K562 (cell line): ENCODE results near the gene IPO7. TPM values are rescaled to one million over a fixed set of nuclear protein-coding genes. Genes with fewer than 3 reads are reported as not detected.

Experiments used
- ATAC-seq: fragments of 200-7000 bp; cut with Tn5 transposase; 3 replicates; pipeline ENCODE4 v1.9.1; 2020; ENCODE audit warnings: moderate library complexity
- BruUV-seq: library from RNA; stranded (reverse); fragments of 400-500 nt; replicated peaks from 2 replicates; lab custom pipeline; 2021; lab: Mats Ljungman, UMichigan
- CTCF ChIA-PET: fragments of 300-600 bp; formaldehyde crosslinking; extraction: SDS; loops from one replicate; lab custom pipeline; 2021; ENCODE audit warnings: low intra/inter-chr PET ratio; lab: Yijun Ruan, JAX
- POLR2A ChIA-PET: fragments of 300-600, 350-650 bp; sonication (Branson Sonifier 250); formaldehyde crosslinking; extraction: SDS; loops from one replicate; lab custom pipeline; 2021; ENCODE audit warnings: antibody characterized with exemption, inconsistent platforms; lab: Yijun Ruan, JAX
- DNase-seq, 4 experiments: peaks; one replicate each; pipeline versions ENCODE4 v3.0.0 to v3.0.0-alpha.2; 2011 to 2018; ENCODE audit warnings: low spot score in 3 of 4, mixed read lengths in 3 of 4; ENCODE audit errors: extremely low read depth in 1 of 4
- FAIRE-seq: peaks from 2 replicates; lab custom pipeline; 2011; peaks lifted over from hg19 to GRCh38; lab: Jason Lieb, UNC
- H2AFZ ChIP-seq: 2 replicates; pipeline ENCODE4 v1.6.0; 2011; ENCODE audit warnings: low read depth, low read length, control low read depth, inconsistent platforms
- H3K27ac ChIP-seq: fragments of 200-600 bp; 3 replicates; pipeline ENCODE4 v1.8.0; 2011; ENCODE audit warnings: low read depth, mild to moderate bottlenecking, control low read depth, inconsistent platforms, low read length, moderate library complexity, mixed read lengths; ENCODE audit errors: extremely low read depth
- H3K27me3 ChIP-seq, 2 experiments: fragments of 300-600 bp in 1 of 2; 2 replicates in 1 of 2; 3 replicates in 1 of 2; pipeline versions ENCODE4 v1.6.0 to v1.8.0; 2011; ENCODE audit warnings: inconsistent platforms in 2 of 2, low read length in 2 of 2, mild to moderate bottlenecking in 1 of 2, mixed read lengths in 1 of 2, moderate library complexity in 1 of 2; ENCODE audit not compliant: control insufficient read depth in 2 of 2, insufficient read depth in 2 of 2
- H3K36me3 ChIP-seq: fragments of 300-600 bp; 3 replicates; pipeline ENCODE4 v1.8.0; 2011; ENCODE audit warnings: mild to moderate bottlenecking, low read length, inconsistent platforms; ENCODE audit not compliant: control insufficient read depth, insufficient read depth
- H3K4me1 ChIP-seq, 2 experiments: fragments of 200-600 bp in 1 of 2; replicated peaks in 1 of 2; 2 replicates in 1 of 2; 3 replicates in 1 of 2; pipeline versions ENCODE4 v1.5.1 to v1.8.0; 2011; ENCODE audit warnings: inconsistent platforms in 2 of 2, low read length in 2 of 2, mild to moderate bottlenecking in 1 of 2, mixed read lengths in 1 of 2, moderate library complexity in 1 of 2; ENCODE audit not compliant: control insufficient read depth in 2 of 2, insufficient read depth in 2 of 2
- H3K4me2 ChIP-seq: 2 replicates; pipeline ENCODE4 v1.6.1; 2011; ENCODE audit warnings: low read length, control low read depth, inconsistent platforms, mixed read lengths; ENCODE audit not compliant: insufficient read depth
- H3K4me3 ChIP-seq: fragments of 200-600 bp; sonication (generic), shearing (Covaris generic); 2 replicates; pipeline ENCODE4 v1.5.1; 2016; ENCODE audit warnings: control low read depth, inconsistent platforms
- H3K79me2 ChIP-seq: fragments of 200-600 bp; 3 replicates; pipeline ENCODE4 v1.8.0; 2011; ENCODE audit warnings: low read length, inconsistent platforms; ENCODE audit not compliant: control insufficient read depth, insufficient read depth
- H3K9ac ChIP-seq, 2 experiments: 2 replicates each; pipeline versions ENCODE4 v1.6.0 to v1.6.1; 2011; ENCODE audit warnings: low read depth in 2 of 2, low read length in 2 of 2, control low read depth in 1 of 2, inconsistent platforms in 1 of 2, mild to moderate bottlenecking in 1 of 2, mixed read lengths in 1 of 2; ENCODE audit not compliant: insufficient read depth in 1 of 2
- H3K9me1 ChIP-seq: one replicate; pipeline ENCODE4 v1.6.0; 2011; ENCODE audit warnings: inconsistent platforms, mild to moderate bottlenecking, low read length, moderate library complexity; ENCODE audit not compliant: control insufficient read depth, insufficient read depth
- H3K9me3 ChIP-seq: replicated peaks from 2 replicates; pipeline ENCODE4 v1.5.1; 2011; ENCODE audit warnings: low read depth, low read length, inconsistent platforms; ENCODE audit not compliant: control insufficient read depth, insufficient read depth
- H4K20me1 ChIP-seq: replicated peaks from 2 replicates; pipeline ENCODE4 v1.6.1; 2011; ENCODE audit warnings: low read length, inconsistent platforms, mixed read lengths; ENCODE audit not compliant: control insufficient read depth, insufficient read depth
- ATF3 ChIP-seq, 2 experiments: fragments of 450-650 bp in 1 of 2; sonication (generic) in 1 of 2; formaldehyde crosslinking in 1 of 2; IDR thresholded peaks in 1 of 2; conservative IDR thresholded peaks in 1 of 2; 2 replicates each; pipeline versions ENCODE4 v1.6.1 to v1.8.1; 2016 to 2023; ENCODE audit warnings: mild to moderate bottlenecking in 2 of 2, moderate library complexity in 2 of 2, inconsistent platforms in 1 of 2, missing genetic modification reagents in 1 of 2
- CC2D1A ChIP-seq: fragments of 450-650 bp; IDR thresholded peaks from 2 replicates; pipeline ENCODE4 v1.6.1; 2017; ENCODE audit warnings: mild to moderate bottlenecking
- FOXJ2 ChIP-seq: fragments of 200-800 bp; sonication (Bioruptor generic); IDR thresholded peaks from 2 replicates; pipeline ENCODE4 v1.6.1; 2016; ENCODE audit warnings: missing genetic modification characterization, missing compliant biosample characterization
- HBP1 ChIP-seq: fragments of 450-650 bp; formaldehyde crosslinking; IDR thresholded peaks from 2 replicates; pipeline ENCODE4 v1.4.0; 2022; ENCODE audit warnings: missing genetic modification characterization
- JUNB ChIP-seq: fragments of 450-650 bp; formaldehyde crosslinking; conservative IDR thresholded peaks from 2 replicates; pipeline ENCODE4 v1.4.0; 2020; ENCODE audit warnings: mild to moderate bottlenecking
- KAT8 ChIP-seq: fragments of 450-650 bp; IDR thresholded peaks from 2 replicates; pipeline ENCODE4 v1.6.1; 2016; ENCODE audit warnings: low read depth, mild to moderate bottlenecking
- NUFIP1 ChIP-seq: fragments of 450-650 bp; IDR thresholded peaks from 2 replicates; pipeline ENCODE4 v1.6.1; 2018; ENCODE audit not compliant: partially characterized antibody
- POLR3G ChIP-seq: IDR thresholded peaks from 2 replicates; pipeline ENCODE4 v1.6.1; 2011; ENCODE audit not compliant: insufficient read length, insufficient replicate concordance; ENCODE audit errors: extremely low read depth
- RFX5 ChIP-seq: IDR thresholded peaks from 2 replicates; pipeline ENCODE4 v1.6.1; 2011; ENCODE audit warnings: low read depth, mild to moderate bottlenecking, improper control_type of control experiment, low read length
- RUNX1 ChIP-seq: sonication (generic); IDR thresholded peaks from 2 replicates; pipeline ENCODE4 v1.6.1; 2016; ENCODE audit warnings: antibody characterized with exemption, low read depth
- TEAD2 ChIP-seq: fragments of 450-650 bp; IDR thresholded peaks from 2 replicates; pipeline ENCODE4 v1.6.1; 2016; ENCODE audit warnings: missing genetic modification characterization, control low read depth, missing compliant biosample characterization
- TFAM ChIP-seq: fragments of 250-450 bp; sonication (Bioruptor Pico); conservative IDR thresholded peaks from 2 replicates; pipeline ENCODE4 v1.5.0; 2021; ENCODE audit warnings: mild to moderate bottlenecking, moderate library complexity
- THRAP3 ChIP-seq: fragments of 450-650 bp; IDR thresholded peaks from 2 replicates; pipeline ENCODE4 v1.6.1; 2016; ENCODE audit warnings: mild to moderate bottlenecking, inconsistent platforms, borderline replicate concordance
- ZBTB2 ChIP-seq: fragments of 450-650 bp; IDR thresholded peaks from 2 replicates; pipeline ENCODE4 v1.6.1; 2016; ENCODE audit warnings: antibody characterized with exemption
- ZNF644 ChIP-seq: fragments of 200-800 bp; sonication (Bioruptor generic); IDR thresholded peaks from 2 replicates; pipeline ENCODE4 v1.6.1; 2016; ENCODE audit warnings: low read depth, missing genetic modification characterization, missing compliant biosample characterization
- ZNF717 ChIP-seq: fragments of 250-450 bp; sonication (Bioruptor Pico); IDR thresholded peaks from 2 replicates; pipeline ENCODE4 v1.5.0; 2021
- ZNF764 ChIP-seq: fragments of 250-450 bp; sonication (Bioruptor Pico); IDR thresholded peaks from 2 replicates; pipeline ENCODE4 v1.4.0; 2020; ENCODE audit warnings: low read depth, mild to moderate bottlenecking, moderate library complexity
- ZNF780A ChIP-seq: fragments of 250-450 bp; sonication (Bioruptor Pico); IDR thresholded peaks from 2 replicates; pipeline ENCODE4 v1.5.0; 2021; ENCODE audit warnings: mild to moderate bottlenecking
- WGBS: fragments of 100-300 bp; shearing (Covaris generic); methylation state at CpG from one replicate; pipeline ENCODE4 v1.1.6; 2016; ENCODE audit warnings: low coverage, mixed read lengths; ENCODE audit not compliant: insufficient coverage; ENCODE audit errors: missing lambda C conversion rate; 5-methylcytosine and 5-hydroxymethylcytosine counted together
- in situ Hi-C: fragments of 300-500 bp; cut with MboI; formaldehyde crosslinking; loops from 4 replicates; pipeline ENCODE4 v1.15.0; 2018; ENCODE audit warnings: inconsistent platforms, mixed read lengths
- intact Hi-C: fragments of 100-400 bp; cut with micrococcal nuclease; formaldehyde crosslinking; loops from 2 replicates; pipeline ENCODE4 v1.14.2; 2022
- polyA plus RNA-seq, 8 experiments: library from polyadenylated mRNA; depleted of rRNA in 4 of 8; stranded (reverse) in 5 of 8; unstranded in 3 of 8; fragments of >200 nt; fragmentation: Nextera tagmentation in 2 of 8; fragmentation: Illumina TruSeq in 1 of 8; extraction: Ambion mirVana in 2 of 8; extraction: Trizol in 1 of 8; gene quantifications; 2 replicates each; pipeline versions ENCODE4 v1.2.1 to v1.2.3, GENCODE V29; 2011 to 2014; ENCODE audit warnings: inconsistent platforms in 1 of 8, missing spikeins in 1 of 8
- total RNA-seq, 7 experiments: library from RNA; depleted of rRNA in 6 of 7; stranded (reverse); fragments of >200 nt in 6 of 7; fragmentation: Illumina TruSeq in 2 of 7; extraction: Trizol in 2 of 7; gene quantifications; 2 replicates each; pipeline versions ENCODE4 v1.2.1 to v1.2.3, GENCODE V29; 2011 to 2021; ENCODE audit warnings: low replicate concordance in 1 of 7

The IPO7 gene
- total and polyA plus RNA-seq, 9 of the 15 experiments (the other 6 are each of a cell fraction or from before 2014, with no cell fraction given) = 23.6 to 138 (median 110) TPM

- Histone ChIP-seq H4K20me1 (peaks cover 32% of the 10 kb centered on the region; the same call in 1 of the 2 replicates), H3K36me3 (peaks cover 76% of the 10 kb centered on the region)
- POLR2A ChIA-PET = interaction anchor here (4.7 kb wide), 1 partner anchor 12 kb away, joined by 33 read pairs; the partner anchor contains the start of gene IPO7
- TF ChIP-seq ZNF780A (no peak), RFX5 (no peak), JUNB (CRISPR knock-in tag) (no peak), RUNX1 (no peak), ZBTB2 (no peak), THRAP3 (no peak), KAT8 (no peak), TEAD2 (tag) (no peak), ZNF764 (no peak), ATF3 (IDR thresholded peaks at IDR 0.05) (no peak), ATF3 (CRISPR knock-in tag; conservative IDR thresholded peaks at IDR 0.05) (no peak), POLR3G (no peak), CC2D1A (no peak), ZNF644 (tag) (no peak), HBP1 (CRISPR knock-in tag) (no peak), FOXJ2 (tag) (no peak), NUFIP1 (no peak), TFAM (CRISPR knock-in tag) (no peak), ZNF717 (no peak)
- TF ChIP-seq, all 486 proteins: peak for 0
- no peak overlapping the region for H3K4me2 ChIP-seq
- FAIRE-seq (no peak), ATAC-seq (no peak), DNase-seq (no peak)
- H2AFZ ChIP-seq = no peak overlapping the region
- in situ Hi-C loops (no loop called here), intact Hi-C loops (no loop called here)
- no TSS peak for BruUV-seq
- peaks cover 98% of the 10 kb centered on the region for H3K79me2 ChIP-seq
- H3K27ac ChIP-seq = no peak overlapping the region; the same call in 2 of the 3 replicates
- no peak overlapping the region for H3K9ac ChIP-seq
- peaks cover 4 to 11% of the 10 kb centered on the region in 2 experiments; a peak in 3 of 5 replicates for H3K4me1 ChIP-seq
- no peaks in the 10 kb centered on the region for H3K9me3 ChIP-seq
- no peaks in the 10 kb centered on the region for H3K9me1 ChIP-seq
- 97% methylated on average over 3 of the region's 3 CpGs for WGBS
- H3K4me3 ChIP-seq = no peak overlapping the region
- no peaks in the 10 kb centered on the region for H3K27me3 ChIP-seq
- CTCF ChIA-PET = no interaction called here
Observed at GRCh38 chr11:9396752-9397151, 12.3 kb downstream of the IPO7 start.
